Right lobe of liver (tissue), 4 donors: ENCODE data around the gene ESRRB.

Source experiments
- POLR2A ChIP-seq: fragments of 450-650 bp; IDR thresholded peaks from one replicate; pipeline ENCODE4 v1.6.1; 2017; ENCODE audit warnings: antibody characterized with exemption, mild to moderate bottlenecking
- TF ChIP-seq, protein P1 (sequence below), 4 donors: fragments of 200-600 bp in 3 of 4; fragments of 450-650 bp in 1 of 4; IDR thresholded peaks; one replicate each; pipeline versions ENCODE4 v1.5.1 to v1.8.0; 2016 to 2022; ENCODE audit warnings: antibody characterized with exemption in 4 of 4, mild to moderate bottlenecking in 2 of 4
- donor health status: DM: no; HTN: no; CAD: no.
- donor health status: DM: no; HTN: no; CAD: no.
- donor health status: DM: no; HTN: yes; CAD: no.

- TF ChIP-seq, protein P1, sequence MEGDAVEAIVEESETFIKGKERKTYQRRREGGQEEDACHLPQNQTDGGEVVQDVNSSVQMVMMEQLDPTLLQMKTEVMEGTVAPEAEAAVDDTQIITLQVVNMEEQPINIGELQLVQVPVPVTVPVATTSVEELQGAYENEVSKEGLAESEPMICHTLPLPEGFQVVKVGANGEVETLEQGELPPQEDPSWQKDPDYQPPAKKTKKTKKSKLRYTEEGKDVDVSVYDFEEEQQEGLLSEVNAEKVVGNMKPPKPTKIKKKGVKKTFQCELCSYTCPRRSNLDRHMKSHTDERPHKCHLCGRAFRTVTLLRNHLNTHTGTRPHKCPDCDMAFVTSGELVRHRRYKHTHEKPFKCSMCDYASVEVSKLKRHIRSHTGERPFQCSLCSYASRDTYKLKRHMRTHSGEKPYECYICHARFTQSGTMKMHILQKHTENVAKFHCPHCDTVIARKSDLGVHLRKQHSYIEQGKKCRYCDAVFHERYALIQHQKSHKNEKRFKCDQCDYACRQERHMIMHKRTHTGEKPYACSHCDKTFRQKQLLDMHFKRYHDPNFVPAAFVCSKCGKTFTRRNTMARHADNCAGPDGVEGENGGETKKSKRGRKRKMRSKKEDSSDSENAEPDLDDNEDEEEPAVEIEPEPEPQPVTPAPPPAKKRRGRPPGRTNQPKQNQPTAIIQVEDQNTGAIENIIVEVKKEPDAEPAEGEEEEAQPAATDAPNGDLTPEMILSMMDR (IDR thresholded peaks at IDR 0.05), result no peak
- TF ChIP-seq POLR2A, result no peak
Measured at GRCh38 chr14:76405627-76406026, 29.7 kb downstream of the ESRRB start.
